Right renal cortex interstitium (tissue), 3 donors: ENCODE measurements around the gene MLPH. TPM values are rescaled to one million over a fixed set of nuclear protein-coding genes. Genes with fewer than 3 reads are reported as not detected.
"Not testable (repeated sequence)": the region's sequence is repeated elsewhere in the genome, so short reads cannot be mapped to it uniquely, and the experiment has no call there.

Experiments
- DNase-seq, 3 donors: peaks; one replicate each; pipeline ENCODE4 v3.0.0-alpha.2; 2013; ENCODE audit warnings: low read depth in 3 of 3, low spot score in 2 of 3
- polyA plus RNA-seq, 3 donors: library from polyadenylated mRNA; unstranded; fragments of 120-200 nt; gene quantifications; one replicate each; pipeline ENCODE4 v1.2.1, GENCODE V29; 2013; ENCODE audit not compliant: insufficient read length in 3 of 3

The MLPH gene
- polyA plus RNA-seq, 3 donors, result 1.1 to 2.6 (median 1.5) TPM

DNA sequence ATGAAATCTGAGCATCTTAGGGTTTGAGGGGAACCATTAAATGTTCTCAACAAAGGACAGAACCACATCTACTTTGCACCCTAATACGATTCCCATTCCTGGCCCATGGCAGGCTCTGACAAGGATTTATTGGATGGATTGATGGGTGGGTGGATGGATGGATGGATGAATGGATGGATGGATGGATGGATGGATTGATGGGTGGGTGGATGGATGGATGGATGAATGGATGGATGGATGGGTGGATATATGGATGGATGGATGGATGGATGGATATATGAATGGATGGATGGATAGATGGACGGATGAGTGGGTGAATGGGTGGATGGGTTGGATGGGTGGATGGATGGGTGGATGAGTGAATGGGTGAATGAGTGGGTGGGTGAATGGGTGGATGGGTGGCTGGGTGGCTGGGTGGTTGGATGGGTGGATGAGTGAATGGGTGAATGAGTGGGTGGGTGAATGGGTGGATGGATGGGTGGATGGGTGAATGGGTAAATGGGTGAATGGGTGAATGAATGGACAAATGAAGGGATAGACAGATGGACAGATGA lies 29.6 kb upstream of the MLPH start:
- DNase-seq, result no peak

DNA sequence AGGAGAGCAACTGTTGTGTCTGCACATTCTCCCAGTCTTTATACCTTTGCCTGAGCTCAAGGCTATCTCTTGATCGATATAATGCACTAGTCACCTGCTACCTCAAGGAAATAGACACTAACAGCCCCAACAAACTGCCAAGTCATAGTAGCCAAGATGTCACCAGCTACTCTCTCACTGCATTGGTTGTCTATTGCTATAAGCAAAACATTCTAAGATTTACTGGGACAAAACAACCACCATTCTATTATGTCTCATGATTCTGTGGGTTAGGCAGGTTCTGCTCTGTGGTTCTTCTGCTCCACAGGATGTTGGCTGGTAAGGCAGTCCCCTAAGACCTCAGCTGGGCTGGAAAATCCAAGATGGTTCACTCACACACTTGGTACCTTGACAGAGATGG lies 28.5 kb upstream of the MLPH start:
- DNase-seq, result no peak

DNA sequence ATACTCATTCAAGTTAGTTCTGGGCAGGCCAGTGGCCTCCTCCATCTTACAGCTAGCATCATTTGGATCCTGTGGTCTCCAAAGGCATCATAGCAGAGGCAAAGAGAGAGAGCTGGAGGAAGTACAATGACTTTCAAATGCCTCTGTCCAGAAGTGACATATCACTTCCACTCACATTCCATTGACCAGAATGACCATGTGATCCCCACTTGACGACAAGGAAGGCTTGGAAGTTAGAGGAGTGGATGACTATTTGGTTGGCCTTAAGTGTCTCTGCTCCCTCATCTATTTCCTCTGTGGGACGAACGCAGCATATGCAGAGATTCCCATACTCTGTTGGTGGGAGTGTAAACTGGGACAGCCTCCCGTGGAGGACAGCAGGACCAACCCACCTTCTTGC lies 27.8 kb upstream of the MLPH start:
- no peak for DNase-seq

DNA sequence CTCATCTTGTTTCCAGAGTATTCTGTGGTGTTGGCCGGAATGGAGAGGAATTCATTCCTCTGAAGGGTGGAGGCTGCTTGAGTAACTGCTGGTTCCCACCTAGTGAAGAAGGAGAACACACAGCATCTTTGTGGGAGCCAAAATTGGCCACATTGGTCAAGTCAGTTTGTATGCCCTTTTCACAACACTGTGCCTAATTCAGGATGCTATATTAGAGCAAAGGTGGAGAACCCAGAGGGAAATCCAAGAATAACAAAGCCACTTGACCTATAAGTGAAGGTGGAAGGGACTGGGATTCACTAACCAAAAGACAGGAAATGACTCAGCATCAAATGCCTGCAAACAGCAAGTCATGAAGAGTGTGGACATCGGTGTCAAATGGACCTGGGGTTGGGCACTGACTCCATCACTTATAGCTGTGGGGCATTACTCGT lies 27.3 kb upstream of the MLPH start:
- no peak for DNase-seq

DNA sequence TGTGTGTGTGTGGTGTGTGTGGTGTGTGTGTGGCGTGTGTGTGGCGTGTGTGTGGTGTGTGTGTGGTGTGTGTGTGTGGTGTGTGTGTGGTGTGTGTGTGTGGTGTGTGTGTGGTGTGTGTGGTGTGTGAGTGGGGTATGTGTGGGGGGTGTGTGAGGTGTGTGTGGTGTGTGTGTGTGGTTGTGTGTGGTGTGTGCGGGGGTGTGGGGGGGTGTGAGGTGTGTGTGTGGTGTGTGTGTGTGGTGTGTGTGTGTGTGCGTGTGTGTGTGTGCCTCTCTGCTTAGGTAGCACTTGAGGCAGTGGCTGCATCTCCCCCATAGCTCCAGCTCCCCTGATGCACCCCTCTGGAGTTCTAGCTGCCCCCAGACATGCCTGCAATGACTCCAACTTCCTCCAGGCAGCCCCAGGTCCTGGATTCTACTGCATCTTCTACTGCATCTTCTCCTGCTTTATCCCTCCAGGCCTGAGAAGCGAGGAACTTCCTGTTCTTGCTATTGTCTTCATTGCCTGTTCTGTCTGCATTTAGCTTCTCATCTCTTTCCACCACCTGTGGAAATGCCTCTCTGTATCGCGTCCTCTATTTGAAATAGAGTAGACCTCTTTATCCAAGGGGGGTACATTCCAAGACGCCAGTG lies 22.2 kb upstream of the MLPH start:
- no peak for DNase-seq

DNA sequence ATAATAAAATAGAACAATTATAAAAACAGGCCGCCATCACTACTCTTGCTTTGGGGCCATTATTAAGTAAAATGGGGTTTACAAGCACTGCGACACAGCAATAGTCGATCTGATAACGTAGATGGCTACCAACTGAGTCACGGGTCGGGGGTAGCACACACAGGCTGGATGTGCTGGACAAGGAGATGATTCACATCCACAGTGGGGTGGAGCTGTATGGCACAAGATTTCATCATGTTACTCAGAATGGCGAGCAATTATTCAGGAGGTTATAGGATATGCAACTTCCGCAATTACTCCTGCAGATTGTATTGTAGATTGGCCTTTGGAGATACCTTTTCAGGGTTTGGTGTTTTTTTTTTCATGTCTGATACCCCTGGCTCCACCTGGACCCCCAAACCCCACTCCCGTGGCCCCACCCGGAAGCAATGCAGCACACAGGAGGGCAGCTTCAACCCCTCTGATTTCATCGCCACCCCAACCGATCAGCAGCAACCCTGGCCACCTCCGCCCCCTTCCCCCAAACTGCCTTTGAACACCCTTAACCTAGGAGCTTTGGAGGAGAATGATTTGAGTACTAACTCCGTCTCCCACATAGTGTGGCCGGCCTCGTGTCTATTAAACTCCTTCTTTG lies 21.4 kb upstream of the MLPH start:
- no peak for DNase-seq

DNA sequence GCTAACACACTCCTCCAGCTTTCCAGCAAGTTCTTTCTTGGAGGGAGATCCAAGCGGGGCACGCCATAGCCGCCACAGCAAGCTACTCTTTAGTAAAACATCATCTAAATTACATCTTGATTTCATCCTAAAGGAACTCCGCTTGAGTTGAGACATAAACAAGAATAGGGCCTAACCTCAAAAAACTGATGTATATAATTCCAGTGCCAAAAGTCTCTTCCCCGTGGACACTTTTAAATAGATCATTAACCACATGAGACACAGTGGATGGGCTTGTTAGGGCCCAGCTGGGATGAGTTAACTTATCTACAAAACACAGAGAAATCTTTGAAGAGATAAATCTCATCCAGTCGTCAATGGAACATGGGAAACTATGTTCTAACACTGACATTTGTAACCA lies 20.8 kb upstream of the MLPH start:
- DNase-seq, result no peak

DNA sequence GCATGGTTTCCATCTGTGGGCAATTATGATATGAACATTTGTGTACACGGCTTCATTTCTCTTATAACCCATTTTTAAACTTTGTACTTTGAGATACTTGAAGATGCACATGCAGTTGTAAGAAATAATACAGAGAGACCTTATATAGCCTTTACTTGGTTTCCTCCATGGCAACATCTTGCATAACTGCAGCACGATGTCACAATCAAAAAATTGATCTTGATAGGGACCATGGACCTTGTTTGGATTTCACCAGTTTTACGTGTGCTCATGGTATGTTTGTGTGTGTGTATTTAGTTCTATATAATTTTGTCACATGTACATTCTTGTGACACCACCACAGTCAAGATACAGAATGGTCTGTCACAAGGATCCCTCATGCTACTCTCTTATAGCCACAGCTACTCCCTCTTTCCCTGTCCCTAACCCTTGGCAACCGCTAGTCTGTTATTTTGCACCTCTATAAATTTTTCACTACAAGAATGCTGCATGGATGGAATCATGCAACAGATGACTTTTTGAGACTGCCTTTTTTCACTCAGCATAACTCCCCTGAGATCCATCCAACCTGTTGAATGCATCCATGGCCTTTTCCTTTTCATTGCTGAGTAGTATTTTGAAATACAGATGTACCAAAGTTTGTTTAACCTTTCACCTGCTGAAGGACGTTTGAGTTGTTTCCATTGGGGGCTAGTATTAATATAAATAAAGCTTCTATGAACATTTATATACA lies 19.4 kb upstream of the MLPH start:
- DNase-seq, result no peak

DNA sequence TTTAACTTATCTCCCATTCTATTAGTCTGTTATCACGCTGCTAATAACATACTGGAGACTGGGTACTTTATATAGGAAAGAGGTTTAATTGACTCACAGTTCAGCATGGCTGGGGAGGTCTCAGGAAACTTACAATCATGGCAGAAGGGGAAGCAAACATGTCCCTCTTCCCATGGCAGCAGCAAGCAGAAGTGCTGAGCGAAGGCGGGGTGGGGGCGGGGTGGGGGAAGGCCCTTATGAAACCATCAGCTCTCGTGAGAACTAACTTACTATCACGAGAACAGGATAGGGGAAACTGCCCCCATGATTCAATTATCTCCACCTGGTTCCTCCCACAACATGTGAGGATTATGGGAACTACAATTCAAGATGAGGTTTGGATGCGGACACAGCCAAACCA lies 17.6 kb upstream of the MLPH start:
- DNase-seq, result not testable (repeated sequence)

DNA sequence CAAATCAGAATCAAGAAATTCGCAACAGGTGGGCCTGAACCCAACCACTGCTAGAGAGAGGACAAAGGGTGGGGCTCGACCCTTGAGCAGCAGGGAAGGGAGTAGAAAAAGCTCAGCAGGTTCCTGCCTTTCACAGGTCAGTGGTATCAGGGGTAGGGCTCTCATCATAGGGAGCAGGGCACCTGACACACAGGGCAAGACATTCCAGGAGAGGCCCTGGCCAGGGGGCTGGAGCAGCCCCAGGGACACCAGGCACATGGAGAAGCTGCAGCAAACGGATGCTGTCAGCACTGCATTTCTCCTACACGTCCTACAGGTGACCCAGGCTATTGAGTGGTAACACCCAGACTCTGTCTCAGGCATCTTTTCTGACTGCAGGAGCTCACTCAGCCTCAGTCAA lies 17.2 kb upstream of the MLPH start:
- no peak for DNase-seq

DNA sequence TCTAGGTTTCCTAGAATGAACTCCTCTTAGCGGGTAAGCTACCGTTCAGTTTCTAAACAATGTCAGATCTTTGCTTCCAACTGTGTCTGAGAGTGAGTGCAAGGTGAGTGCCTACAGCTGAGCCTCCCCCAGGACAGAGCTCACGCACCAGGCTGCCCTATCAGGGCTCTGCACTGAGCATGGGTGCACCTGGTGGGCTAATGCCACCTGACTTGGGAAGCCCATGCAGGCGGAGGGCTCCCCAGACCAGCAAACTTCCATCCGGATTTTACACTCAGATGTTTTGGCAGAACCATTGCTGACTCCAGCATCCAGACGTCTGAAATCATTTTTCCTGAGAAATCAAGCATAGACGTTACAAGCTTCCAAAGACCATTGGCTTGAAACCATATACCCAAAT lies 16.1 kb upstream of the MLPH start:
- no peak for DNase-seq

DNA sequence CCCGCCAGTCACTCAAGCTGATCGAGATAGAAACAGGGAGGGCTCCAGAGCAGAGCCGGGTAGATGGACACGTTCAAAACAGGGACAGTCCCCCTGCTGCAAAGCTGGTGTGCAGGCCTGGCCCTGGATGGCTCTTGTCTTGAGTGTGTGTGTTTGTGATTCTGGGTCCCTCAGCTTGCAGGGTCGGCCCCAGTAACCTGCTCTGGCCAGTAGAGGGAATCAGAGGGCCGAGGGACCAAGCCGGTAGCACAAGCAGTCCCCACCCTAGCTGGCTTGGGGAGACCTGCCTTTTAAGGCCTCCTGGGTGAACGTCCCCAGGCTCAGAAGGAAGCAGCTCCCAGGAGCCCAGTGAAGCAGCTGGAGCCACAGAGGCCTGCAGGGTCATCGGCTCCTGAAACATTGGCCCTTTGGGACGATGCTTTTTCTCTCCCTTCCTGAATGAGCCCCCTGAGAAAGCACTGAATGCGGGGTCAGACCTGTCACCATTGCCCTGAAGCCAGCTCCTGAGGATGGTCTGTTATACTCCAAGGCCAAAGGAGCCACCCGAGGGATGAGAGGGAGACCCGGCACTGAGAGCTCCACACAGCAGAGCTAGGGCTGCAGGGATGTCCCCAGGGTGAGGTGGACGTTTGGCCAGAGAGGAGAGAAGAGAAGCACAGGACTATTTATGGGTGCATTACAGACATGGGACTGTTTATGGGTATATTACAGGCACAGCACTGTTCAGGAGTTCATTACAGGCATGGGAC lies 15.4 kb upstream of the MLPH start:
- no peak for DNase-seq

DNA sequence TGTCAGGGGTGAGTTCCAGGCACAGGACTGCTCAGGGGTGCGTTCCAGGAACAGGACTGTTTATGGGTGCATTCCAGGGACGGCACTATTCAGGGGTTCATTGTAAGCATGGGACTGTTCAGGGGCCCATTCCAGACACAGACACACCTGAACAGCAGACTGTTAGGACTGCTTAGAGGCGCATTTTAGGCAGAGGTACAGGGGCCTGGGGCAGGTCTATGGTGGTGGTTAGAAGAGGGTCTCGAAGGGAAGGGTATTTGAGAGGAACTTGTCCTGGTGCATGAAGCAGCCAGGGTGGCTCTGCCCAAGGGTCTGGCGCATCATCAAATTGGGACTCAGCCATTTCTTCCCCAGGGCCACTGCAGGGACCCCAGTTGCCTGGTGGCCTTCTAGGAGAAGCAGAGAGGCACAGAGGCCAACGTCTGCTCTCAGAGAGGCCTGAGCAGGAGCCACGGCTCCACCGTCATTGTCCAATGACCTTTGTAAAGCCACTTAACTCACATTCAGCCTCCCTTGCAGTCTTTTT lies 14.8 kb upstream of the MLPH start:
- DNase-seq, result no peak

DNA sequence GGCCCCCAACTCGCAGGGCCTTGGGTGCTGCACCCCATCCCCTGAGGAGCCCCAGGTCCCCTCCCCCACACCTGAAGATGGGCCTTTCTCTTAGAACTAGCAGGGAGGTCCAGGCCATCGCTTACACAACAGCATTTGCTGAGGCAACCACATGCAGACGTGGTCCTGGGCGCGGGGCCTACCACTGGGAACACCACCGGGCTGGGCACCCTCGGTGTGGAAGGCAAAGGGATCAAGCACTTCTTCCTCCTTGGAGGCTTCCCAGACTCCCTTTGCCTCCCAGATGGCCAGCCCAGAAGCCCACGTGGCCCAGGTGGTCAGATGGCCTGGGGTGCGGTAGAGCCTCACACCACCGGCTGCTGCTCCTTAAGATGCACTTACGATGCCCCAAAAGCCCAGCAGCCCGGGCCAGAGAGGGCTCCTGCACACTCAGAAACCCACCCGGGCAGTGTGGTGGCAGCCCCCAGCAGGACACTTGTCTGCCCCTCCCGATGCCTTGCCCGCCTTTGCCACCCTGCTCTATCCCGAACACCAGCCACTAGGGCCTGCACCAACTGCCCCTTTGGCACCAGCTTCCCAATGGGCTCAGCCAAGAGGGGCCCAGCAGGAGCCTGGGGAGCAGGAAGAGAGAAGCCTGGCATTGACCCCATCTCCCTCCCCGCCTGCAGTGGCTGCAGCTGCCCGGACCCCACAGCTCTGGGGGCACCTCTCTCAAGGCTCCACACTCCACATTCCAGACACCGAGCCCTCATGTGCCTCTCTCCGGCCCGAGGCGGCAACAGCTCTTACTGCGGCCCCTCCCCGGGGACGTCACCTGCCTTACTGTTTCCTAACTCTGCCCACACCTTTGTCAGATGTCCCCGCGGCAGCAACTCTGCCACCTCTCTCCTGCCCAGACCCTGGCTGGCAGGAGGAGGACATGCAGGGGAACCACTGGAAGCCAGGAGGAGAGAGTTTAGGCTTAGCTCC lies 13.9 kb upstream of the MLPH start:
- no peak for DNase-seq

DNA sequence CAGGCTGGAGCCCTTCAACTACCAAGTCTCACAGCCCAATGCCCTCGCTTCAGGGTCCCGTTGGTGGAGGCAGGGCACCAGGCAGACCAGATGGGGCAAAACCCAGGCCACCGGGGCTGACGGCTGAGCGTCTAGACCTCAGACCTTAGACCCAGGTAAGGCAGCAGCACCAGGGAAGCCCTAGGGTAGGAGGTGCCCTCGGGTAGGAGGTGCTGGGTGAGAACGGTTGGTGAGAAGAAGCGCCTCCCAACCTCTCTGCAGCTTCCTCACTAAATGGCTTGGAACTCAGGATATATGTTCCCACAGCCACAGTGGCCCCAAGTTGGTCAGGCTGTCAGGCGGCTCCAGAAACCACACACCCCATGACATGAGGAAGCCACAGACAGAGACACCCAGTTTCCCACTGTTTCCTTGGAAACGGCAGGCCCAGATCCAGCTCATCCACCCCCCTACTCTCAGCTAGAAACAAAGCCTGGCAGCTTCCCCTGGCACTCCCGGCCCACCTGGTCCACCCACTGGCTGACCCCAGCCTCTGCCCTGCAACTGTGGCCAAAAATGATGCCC lies 13.1 kb upstream of the MLPH start:
- DNase-seq, result no peak

DNA sequence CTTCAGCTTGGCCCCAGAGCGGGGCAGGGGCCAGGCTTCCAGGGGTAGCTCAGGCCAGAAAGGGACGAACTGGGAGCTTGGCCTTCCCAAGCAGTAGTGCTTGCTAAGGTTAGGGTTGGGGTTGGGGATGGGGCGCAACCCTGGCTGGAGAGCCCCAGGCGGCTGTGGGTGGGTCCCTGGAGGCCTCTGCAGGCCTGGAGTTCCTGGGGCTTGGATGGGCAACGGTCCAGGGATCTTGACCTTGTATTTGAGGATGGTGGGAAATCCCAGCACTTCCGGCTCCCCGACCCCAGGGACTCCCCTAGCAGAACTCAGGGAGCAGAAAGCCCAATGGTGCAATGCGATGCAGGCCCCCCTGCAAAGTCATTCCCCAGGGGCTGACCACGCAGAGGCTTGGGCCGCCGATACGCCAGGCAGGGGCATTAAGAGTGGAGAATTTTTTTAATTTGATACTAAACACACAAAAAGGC lies 12.6 kb upstream of the MLPH start:
- no peak for DNase-seq

DNA sequence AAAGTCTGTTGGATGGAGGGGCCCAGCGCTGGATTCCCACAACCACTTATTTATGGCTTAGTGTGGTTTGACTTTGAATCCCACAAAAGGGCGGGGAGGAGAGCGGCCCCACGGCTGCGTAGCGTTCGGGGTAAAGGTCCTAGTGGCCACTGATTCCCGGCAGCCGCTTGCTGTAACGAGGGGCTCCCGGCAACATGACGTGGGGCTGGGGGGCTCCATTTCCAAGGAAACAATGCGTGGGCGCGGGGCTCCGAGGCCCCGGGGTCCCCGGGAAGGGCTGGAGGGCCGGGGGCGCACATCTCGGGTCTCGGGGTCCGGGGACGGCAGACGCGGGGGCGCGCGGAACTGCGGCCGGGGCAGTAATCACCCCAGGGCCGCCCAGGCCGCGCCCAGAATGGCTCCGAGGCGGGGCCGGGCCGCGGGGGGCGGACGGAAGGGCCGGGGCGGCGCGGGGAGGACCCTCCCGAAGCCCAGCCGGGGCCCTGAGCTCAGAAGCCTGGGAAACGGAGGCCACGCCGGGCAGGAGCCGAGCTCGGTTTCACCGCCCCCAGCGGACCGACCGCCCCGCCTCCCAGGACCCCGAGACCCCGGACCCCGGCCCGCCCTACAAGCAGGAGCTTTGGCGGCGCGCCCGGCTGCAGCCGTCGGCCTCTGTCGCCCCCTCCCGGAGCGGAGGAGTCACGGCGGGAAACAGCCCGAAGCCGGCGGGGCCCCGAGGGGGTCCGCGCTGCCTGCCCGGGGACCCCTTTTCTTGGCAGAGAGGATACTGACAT lies 11.9 kb upstream of the MLPH start:
- DNase-seq, result peak in 2 of 3 donors; percentile 77 to 78

DNA sequence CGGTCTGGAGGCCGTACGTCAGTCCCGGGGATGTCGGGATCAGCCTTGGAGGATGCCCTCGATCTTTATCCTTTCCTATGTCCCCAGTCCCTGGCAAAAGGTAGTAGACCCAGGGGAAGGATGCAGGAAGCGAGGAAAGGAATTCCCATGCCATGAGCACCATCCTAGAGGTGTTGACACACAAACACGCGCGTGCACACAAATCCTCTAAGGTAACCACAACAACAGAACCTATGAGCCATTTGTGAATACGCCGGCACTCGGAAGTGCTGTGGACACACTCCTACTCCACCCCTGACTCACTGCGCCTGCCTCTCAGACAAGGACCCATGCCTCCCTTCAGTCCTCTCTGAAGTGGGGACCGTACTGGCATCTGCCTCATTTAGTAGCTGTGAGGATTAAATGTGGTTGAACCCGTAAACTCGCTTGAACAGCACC lies 11.3 kb upstream of the MLPH start:
- no peak for DNase-seq
